Stimulated activated CD4-positive, alpha-beta T cell treated with anti-CD3 and anti-CD28 coated beads, Interleukin-4, amount 100 ng/mL, for 48 hours (primary cell): ENCODE results near the gene GSTT2B.
"Not testable (repeated sequence)": the region's sequence is repeated elsewhere in the genome, so short reads cannot be mapped to it uniquely, and the experiment has no call there.

Experiments
- DNase-seq, 2 donors: peaks; one replicate each; pipeline ENCODE4 v3.0.0-alpha.2; 2020; ENCODE audit warnings: low read depth in 2 of 2

Gene GSTT2B

DNA sequence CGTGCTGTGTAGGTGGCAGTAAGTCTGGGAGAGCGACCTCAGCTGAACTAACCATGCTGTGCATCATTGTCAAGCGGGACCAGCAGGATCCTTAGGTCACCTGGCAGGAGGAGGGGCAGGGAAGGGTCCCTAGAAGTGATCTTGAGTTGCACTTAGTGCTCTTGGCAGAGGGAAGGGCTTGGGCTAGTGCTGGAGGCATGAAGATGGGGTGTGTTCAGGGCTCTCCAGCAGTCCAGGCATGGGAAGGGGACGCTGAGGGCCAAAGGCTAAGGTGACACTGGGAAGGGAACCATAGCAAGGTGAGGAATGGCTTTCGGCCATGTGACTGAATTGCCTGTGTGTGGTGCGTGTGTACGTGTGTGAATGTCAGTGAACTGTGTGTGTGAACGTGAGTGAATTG lies 25.1 kb upstream of the GSTT2B start:
- DNase-seq: not testable (repeated sequence)

- peak in 1 of 2 donors; percentile 63 for DNase-seq
Measured at GRCh38 chr22:23984430-23984829, 23.4 kb upstream of the GSTT2B start.

- not testable (repeated sequence) for DNase-seq
Measured at GRCh38 chr22:23980567-23980966, 19.6 kb upstream of the GSTT2B start.

DNA sequence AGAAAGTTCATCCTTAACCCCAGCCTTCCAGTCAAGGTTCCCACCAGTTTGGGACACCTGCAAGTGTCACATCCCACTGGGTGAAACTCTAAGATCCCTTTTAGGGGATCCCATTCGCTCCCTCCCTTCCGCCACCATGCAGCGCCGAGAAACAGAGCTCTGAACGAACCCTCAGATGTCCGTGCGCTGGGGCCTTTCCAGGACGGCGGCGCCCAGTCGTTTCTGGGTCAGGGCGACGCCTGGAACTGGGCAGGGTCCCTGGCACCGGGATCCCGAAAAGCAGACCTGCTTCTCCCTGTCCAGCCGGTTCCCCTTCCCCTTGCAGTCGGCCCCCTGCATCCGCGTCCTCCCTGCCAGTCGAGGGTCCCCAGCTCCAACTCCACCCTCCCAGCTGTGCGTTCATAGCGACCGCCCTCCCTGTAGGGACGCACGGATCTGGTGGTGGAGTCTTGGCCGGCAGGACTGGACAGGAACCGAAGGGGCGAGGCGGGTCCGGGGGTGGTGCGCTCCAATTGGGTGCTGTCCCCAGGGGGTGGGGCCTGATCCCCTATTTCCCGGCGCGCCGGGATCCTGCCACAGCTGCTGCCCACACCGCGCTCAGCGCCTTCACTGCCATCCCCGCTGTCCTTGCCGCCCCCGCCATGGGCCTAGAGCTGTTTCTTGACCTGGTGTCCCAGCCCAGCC lies 18.7 kb upstream of the GSTT2B start, which contains the start of gene GSTT2:
GSTT2 (plus strand) TSS at position 578 of the 684 bp plus-strand sequence.
- not testable (repeated sequence) for DNase-seq

- not testable (repeated sequence) for DNase-seq
Measured at GRCh38 chr22:23977304-23977703, 16.3 kb upstream of the GSTT2B start.

DNA sequence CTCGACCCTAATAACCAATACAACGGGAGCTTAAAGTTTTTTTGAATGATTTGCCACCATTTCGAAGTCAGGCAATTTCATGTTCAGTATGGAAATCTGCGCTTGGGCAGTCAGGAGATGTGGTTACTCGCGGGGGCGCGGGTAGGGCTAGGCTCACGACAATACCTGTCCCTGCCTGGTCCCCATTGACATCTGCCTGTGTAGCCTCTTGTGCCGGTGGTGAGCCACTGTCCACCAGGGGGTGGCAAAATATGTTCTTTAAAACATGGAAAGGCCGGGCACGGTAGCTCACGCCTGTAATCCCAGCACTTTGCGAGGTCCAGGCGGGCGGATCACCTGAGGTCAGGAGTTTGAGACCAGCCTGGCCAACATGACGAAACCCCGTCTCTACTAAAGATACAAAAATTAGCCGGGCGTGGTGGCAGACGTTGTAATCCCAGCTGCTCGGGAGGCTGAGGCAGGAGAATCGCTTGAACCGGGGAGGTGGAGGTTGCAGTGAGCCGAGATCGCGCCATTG lies 13.9 kb upstream of the GSTT2B start:
- DNase-seq: not testable (repeated sequence)

- DNase-seq: not testable (repeated sequence)
Measured at GRCh38 chr22:23974345-23974744, 13.3 kb upstream of the GSTT2B start, which contains the start of gene DDT. DDT (minus strand) TSS chr22:23974441; CDS start chr22:23974414, 27 bp downstream.

DNA sequence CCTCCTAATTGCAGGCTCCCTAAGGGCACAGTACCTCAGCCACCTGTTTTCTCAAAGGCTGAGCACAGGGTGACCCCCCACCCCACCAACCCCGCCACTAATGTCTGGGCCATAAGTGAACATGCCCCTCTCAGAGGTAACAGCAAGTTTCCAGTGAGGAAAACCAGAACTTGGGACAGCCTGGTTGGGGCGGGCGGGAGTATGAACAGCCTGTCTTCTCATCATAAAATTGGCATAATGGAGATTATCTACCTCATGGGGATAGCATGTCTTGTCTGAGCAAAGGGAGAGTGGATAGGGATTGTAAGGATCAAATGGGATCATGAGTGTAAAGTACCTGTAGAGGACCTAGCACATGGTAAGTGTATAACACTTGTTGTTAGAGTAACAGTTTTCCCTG lies 10.9 kb upstream of the GSTT2B start:
- DNase-seq: not testable (repeated sequence)

GRCh38 chr22:23970816-23971486 lies 10.0 kb upstream of the GSTT2B start:
- DNase-seq: no peak

- no peak for DNase-seq
Measured at GRCh38 chr22:23970201-23970641, 9.2 kb upstream of the GSTT2B start.

DNA sequence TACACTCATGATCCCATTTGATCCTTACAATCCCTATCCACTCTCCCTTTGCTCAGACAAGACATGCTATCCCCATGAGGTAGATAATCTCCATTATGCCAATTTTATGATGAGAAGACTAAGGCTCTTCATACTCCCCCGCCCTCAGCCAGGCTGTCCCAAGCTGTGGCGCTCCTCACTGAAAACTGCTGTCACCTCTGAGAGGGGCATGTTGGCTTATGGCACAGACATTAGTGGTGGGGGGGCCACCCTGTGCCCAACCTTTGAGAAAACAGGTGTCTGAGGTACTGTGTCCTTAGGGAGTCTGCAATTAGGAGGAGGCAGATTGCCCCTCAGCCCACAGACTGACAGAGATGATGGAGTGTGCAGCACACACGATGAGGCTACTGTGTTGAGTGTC lies 8.1 kb upstream of the GSTT2B start:
- no peak for DNase-seq

GRCh38 chr22:23966568-23966967 lies 5.6 kb upstream of the GSTT2B start, which contains the start of gene DDTL:
DDTL (plus strand) TSS chr22:23966888; CDS start chr22:23966915, 27 bp downstream.
- DNase-seq: not testable (repeated sequence)

- DNase-seq: not testable (repeated sequence)
Measured at GRCh38 chr22:23966094-23966493, 5.1 kb upstream of the GSTT2B start.

DNA sequence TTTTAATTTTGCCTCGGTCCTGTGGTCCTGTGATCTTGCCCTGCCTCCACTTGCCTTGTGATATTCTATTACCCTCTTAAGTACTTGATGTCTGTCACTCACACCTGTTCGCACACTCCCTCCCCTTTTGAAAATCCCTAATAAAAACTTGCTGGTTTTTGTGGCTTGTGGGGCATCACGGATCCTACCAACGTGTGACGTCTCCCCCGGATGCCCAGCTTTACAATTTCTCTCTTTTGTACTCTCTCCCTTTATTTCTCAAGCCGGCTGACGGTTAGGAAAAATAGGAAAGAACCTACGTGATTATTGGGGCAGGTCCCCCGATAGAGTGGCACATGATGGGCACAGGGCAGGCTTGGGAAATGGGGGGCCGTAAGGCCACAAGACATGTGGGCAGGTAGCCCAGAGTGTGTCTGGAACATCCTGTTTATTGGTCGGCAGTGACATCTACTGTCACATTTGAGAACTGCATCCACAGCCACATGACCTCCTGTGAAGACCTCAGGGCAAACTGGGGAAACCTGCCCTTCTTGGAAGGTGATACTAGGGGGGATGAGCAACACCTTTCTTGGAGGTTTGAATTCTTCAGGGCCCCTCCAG lies 4.6 kb downstream of the GSTT2B start:
- DNase-seq: peak; percentile 63 to 77

- not testable (repeated sequence) for DNase-seq
Measured at GRCh38 chr22:23955886-23956285, 5.1 kb downstream of the GSTT2B start.

DNA sequence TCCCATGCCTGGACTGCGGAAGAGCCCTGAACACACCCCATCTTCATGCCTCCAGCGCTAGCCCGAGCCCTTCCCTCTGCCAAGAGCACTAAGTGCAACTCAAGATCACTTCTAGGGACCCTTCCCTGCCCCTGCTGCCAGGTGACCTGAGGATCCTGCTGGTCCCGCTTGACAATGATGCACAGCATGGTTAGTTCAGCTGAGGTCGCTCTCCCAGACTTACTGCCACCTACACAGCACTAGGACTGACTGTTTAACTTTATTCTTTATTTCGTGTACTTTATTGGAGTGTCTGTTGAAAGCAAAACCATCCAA lies 6.0 kb downstream of the GSTT2B start:
- DNase-seq: not testable (repeated sequence)

DNA sequence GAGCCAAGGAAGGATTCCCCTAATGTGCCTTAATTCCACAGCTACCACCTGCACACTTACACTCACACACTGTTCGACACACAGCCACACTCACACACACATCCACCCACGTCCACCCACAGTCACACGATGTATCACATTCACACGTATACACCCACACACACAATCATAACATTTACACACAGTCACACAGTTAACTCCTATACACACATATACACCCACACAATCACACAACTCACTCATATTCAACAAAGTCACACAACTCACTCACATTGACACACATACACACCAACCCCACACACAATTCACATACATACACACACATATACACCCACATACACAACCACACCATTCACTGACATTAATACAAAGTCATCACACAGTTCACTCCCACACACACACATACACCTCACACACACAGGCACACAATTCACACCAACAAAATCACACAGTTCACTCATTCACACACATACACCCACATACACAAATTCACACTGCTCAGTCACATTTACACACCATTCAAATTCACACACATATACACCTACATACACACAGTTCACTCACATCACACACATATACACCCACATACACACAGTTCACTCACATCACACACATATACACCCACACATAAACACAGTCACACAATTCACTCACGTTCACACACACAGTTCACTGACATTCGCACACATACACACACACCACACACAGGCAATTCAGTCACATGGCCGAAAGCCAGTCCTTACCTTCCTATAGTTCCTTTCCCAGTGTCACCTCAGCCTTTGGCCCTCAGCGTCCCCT lies 6.6 kb downstream of the GSTT2B start:
- not testable (repeated sequence) for DNase-seq

DNA sequence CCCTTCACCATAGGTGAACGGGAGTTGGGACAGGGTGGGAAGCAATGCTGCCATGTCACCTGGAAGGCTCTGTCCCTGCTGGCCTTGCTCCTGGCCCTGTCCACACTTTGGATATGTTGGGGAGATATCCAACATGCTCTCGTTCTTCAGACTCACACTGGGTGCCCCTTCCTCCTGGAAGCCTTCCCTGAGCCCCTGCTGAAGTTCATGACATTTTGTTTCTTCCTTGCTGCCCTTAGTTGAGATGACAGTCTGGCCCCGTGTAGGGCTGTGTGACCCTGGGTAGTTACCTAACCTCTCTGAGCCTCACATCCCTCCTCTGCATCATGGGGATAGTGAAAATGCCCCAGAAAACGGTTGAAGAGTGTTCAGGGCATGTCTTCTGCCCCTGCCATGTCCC lies 7.5 kb downstream of the GSTT2B start:
- DNase-seq: not testable (repeated sequence)

DNA sequence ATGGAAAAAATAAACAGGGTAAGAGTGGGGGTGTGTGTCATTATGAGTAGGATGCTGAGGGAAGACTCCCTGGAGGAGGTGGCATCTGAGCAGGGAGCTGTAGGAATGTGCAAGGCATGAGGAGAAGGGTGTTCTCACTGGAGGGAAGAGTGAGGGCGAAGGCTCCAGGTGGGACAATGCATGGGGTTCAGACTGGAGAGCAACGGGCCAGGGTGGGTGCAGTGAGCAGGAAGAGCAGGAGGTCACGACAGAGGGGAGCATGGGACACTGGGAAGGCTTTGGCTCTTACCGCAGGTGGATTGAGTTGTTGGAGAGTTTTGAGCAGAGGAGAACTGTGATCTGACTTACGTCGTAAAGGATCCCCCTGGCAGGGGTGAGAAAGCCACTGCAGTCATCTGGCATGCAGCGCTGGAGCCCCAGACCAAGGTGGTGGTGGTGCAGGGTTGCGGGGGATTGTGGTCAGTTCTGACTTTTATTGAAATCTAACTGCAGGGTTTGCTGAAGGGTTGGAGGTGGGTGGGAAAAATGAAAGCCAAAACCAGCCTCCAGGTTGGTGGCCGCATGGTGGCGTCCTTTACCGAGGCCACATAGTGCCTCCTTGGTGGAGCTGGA lies 8.1 kb downstream of the GSTT2B start:
- DNase-seq: not testable (repeated sequence)

- not testable (repeated sequence) for DNase-seq
Measured at GRCh38 chr22:23951383-23951782, 9.6 kb downstream of the GSTT2B start.

- DNase-seq: not testable (repeated sequence)
Measured at GRCh38 chr22:23949764-23950163, 11.2 kb downstream of the GSTT2B start.
